IPS DF 4.7 (cell line): ENCODE results near the gene NLGN4Y.
"Not testable (repeated sequence)": the region's sequence is repeated elsewhere in the genome, so short reads cannot be mapped to it uniquely, and the experiment has no call there.

Source experiments
- DNase-seq: peaks from one replicate; pipeline ENCODE4 v3.0.0-alpha.2; 2013; ENCODE audit warnings: low spot score; ENCODE audit errors: extremely low read depth

NLGN4Y gene

GRCh38 chrY:14834103-14835060 is 310.1 kb downstream of the NLGN4Y start:
- DNase-seq = no peak

- DNase-seq = no peak
These were observed 313.1 kb downstream of the NLGN4Y start for GRCh38 chrY:14837466-14837865.

GRCh38 chrY:14850734-14851133 is 326.4 kb downstream of the NLGN4Y start:
- DNase-seq = no peak

DNA sequence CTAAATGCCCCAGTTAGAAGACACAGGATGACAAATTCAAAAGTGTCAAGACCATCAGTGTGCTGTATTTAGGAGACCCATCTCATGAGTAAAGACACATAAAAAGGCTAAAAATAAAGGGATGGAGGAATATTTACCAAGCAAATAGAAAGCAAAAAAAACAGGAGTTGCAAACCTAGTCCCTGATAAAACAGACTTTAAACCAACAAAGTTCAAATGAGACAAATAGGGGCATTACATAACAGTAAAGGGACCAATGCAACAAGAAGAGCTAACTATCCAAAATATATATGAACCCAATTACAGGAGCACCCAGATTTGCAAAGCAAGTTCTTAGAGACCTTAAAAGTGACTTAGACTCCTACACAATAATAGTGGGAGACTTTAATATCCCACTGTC is 336.1 kb downstream of the NLGN4Y start:
- DNase-seq = no peak

DNA sequence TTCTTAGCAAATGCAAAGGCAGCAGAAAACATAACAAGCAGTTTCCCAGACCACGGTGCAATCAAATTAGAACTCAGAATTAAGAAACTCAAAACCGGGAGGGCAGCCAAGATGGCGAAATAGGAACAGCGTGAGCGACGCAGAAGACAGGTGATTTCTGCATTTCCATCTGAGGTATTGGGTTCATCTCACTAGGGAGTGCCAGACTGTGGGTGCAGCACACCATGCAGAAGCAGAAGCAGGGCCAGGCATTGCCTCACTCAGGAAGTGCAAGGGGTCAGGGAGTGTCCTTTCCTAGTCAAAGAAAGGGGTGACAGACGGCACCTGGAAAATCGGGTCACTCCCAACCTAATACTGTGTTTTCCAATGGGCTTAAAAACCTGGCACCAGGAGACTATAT is 336.7 kb downstream of the NLGN4Y start:
- not testable (repeated sequence) for DNase-seq

GRCh38 chrY:14871971-14872370 is 347.6 kb downstream of the NLGN4Y start:
- DNase-seq = no peak
